ENCODE data around the gene TMEM190.

TMEM190 gene

DNA sequence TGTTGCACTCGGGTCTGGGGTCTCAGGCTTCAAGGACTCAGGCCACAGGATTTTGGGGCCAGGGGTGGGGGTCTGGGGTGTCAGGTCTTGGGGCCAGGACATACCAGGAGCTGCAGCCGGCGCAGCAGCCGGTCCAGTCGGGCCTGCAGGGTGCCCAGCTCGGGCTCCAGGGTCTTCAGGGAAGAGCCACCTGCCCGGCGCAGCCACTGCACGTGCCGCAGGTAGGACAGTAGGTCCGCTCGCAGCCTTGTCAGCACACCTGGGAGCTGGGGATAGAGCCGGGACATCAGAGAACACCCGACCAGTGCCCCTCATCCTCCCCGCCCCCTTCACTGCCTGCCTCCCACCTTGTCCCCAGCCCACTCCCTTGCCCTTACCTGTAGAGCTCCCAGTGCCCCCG lies 8.5 kb upstream of the TMEM190 start:
- in situ Hi-C loops (cut with HindIII; ENCODE audit: low pct_ligation_motif_present, low pct_unique_long_range_greater_than_20kb, low sequenced_read_pairs): no loop called here
- DNase-seq: no peak

DNA sequence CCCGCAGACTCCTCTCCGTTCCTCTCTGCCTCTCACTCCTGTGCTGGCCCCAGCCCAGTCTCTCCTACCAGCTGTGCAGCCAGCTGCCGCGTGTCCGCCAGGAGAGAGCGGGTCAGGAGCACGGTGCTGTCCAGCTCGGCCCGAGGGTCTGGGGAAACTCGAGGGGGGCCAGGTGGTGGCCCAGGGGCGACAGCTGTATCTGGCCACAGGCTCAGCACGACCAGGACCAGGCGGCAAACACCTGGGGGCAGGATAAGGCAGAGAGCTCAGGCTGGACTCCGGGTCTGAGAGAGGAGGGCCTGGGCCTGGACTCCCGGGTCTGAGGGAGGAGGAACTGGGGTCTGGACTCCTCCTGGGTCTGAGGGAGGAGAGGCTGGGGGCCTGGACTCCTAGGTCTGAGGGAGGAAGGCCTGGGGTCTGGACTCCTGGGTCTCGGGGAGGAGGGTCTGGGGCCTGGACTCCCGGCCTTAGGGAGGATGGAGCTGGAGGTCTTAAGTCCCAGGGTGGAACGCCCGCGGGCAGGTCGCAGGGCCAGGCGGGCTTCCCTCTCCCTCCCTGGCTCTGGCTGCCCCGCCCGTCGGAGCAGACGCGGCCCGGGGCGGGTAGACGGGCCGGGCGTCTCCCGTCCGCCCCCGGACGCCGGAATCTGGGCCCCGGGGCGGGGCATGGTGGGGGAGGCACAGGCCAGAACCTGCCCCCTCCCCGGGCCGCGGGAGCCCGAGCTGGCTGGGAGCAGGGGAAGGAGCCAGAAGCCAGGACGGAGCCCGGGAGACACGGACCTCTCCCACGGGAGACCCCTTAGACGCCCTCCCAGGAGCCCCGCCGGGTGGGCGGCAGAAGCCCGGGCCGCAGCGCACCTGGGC lies 7.7 kb upstream of the TMEM190 start:
- DNase-seq: no peak
- in situ Hi-C loops (cut with HindIII; ENCODE audit: low pct_ligation_motif_present, low pct_unique_long_range_greater_than_20kb, low sequenced_read_pairs): no loop called here

DNA sequence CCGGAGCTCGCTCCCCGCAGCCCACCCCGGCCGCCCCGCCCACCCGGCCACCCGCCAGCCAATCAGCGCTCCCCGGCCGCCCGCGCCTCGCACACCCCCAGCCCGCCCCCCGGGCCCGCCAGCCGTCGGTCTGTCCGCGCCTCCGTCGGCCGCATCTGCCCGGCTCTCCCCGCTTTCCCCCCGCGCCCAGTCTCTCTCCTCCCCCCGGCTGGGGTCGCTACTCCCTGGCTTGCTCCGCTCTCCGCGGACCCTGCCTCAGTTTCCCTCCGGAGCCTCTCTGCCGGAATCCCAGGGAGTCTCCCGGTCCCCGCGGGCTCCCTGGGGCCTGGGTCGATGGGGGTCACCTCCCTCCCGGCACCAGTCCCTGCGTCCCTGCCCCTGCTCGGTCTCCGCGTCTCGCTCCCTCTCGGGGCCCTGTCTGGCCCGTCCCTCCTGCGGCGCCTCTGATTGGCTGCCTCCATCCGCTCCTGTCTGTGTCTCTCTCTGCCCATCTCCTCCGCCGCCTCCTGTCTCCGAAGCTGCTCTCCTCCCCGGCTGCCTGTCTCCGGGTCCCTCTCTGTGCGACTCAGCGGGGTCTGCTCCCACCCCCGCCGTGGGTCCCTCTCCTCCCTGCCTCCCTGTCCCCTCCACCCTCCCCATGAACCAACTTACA lies 6.8 kb upstream of the TMEM190 start:
- DNase-seq: peak; percentile 64
- in situ Hi-C loops (cut with HindIII; ENCODE audit: low pct_ligation_motif_present, low pct_unique_long_range_greater_than_20kb, low sequenced_read_pairs): no loop called here

DNA sequence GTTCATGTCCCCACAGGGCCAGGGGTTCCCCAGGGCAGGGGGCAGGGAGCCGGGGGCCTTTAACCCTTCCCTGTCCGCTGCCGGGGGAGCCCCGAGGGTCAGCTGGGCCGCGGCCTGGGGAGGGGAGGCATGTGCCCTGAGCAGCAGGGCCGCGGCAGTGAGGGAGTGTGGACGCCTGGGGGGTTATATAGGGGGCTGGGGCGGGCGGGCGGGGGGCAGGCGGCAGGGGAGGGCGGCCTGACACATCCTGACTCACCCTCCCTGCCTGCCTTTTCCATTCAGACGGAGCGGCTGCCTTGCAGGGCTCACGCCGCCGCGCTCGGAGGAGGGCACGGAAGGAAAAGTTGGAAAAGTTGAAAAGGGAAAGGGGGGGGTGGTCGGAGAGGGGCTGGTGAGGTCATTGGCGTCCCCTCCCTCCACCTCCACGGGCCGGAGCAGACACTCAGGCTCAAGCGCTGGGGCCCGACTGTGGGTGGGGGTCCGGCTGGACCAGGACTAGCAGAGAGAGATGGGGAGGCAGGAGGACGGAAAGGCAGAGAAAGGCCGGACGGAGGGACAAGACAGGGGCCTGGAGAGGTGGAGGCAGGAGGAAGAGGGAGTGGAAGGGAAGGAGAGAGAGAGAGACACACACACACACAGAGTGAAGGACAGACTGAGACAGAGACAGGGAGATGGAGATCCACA lies 6.2 kb upstream of the TMEM190 start, which contains the start of gene IL11:
TSS of gene IL11 (minus strand) at position 159 of the 684 bp plus-strand sequence. CDS start at position 6, 153 bp downstream.
- DNase-seq: peak; percentile 33

GRCh38 chr19:55372316-55373081 lies 4.1 kb upstream of the TMEM190 start:
- no peak for DNase-seq
- in situ Hi-C loops (cut with HindIII; ENCODE audit: low pct_ligation_motif_present, low pct_unique_long_range_greater_than_20kb, low sequenced_read_pairs): no loop called here

More for the DNA sequence above, 6.2 kb upstream of the TMEM190 start, which contains the start of gene IL11:
- in situ Hi-C loops (cut with HindIII; ENCODE audit: low pct_ligation_motif_present, low pct_unique_long_range_greater_than_20kb, low sequenced_read_pairs): no loop called here

DNA sequence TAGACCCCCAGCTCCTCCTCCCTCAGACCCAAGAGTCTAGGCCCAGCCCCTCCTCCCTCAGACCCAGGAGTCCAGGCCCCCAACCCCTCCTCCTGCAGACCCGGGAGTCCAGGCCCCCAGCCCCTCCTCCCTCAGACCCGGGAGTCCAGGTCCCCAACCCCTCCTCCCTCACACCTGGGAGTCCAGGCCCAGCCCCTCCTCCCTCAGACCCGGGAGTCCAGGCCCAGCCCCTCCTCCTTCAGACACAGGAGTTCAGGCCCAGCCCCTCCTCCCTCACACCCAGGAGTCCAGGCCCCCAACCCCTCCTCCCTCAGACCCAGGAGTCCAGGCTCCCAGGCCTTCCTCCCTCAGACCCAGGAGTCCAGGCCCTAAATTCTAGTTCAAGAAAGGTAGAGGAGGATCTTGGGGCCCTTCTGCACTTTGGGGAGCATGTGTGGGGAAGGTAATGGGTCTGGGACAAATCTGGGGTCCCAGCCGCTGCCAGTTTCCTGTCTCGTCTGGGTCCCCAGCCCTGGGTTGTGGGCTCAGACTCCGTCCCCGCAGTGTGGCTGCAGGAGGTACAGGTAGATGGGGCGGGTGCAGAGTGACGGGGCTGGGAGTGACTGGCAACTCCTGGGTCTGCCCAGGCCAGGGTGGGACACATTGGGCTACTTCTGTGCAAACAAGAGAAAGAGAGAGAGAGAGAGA lies 3.2 kb upstream of the TMEM190 start:
- in situ Hi-C loops (cut with HindIII; ENCODE audit: low pct_ligation_motif_present, low pct_unique_long_range_greater_than_20kb, low sequenced_read_pairs): no loop called here
- no peak for DNase-seq

DNA sequence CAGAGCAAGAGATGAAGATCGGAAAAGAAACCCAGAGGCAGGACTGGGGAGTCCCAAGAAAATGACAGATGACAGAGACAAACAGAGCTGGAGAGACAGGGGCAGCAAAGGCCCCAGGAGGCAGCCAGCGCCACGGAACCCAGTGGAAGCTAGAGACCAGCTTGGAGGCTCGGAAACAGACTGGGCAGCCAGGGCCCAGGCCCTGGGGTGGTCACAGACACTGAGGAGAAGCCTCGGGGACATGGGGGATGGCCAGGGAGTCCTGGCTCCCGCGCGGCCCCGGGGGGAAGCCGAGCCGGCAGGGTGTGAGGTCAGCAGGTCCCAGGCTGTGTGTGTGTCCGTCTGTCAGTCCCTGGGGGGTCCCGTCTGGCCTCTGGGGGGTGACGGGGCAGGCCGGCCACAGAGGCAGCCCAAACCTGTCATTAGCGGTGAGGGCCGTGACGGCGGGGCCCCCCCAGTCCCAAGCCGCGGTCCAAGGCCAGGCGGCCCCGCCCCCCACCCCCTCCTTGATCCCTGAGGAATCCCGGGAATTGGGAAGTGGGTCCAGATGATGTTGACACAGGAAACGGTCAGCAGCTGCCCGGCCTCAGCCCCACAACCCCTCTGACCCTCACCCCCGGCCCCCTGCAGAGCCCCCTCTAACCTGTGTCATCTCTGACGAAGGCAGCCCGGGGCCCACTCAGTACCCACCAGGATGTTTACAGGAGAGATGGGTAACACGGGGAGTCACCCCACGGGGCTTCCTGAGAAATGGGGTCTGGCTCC lies 2.5 kb upstream of the TMEM190 start:
- DNase-seq: peak; percentile 11
- in situ Hi-C loops (cut with HindIII; ENCODE audit: low pct_ligation_motif_present, low pct_unique_long_range_greater_than_20kb, low sequenced_read_pairs): no loop called here

GRCh38 chr19:55377356-55378131 lies 918 bp downstream of the TMEM190 start:
- no peak for DNase-seq
- in situ Hi-C loops (cut with HindIII; ENCODE audit: low pct_ligation_motif_present, low pct_unique_long_range_greater_than_20kb, low sequenced_read_pairs): no loop called here

- DNase-seq: no peak
- in situ Hi-C loops (cut with HindIII; ENCODE audit: low pct_ligation_motif_present, low pct_unique_long_range_greater_than_20kb, low sequenced_read_pairs): no loop called here
Observed at GRCh38 chr19:55379174-55379573, 2.5 kb downstream of the TMEM190 start.

DNA sequence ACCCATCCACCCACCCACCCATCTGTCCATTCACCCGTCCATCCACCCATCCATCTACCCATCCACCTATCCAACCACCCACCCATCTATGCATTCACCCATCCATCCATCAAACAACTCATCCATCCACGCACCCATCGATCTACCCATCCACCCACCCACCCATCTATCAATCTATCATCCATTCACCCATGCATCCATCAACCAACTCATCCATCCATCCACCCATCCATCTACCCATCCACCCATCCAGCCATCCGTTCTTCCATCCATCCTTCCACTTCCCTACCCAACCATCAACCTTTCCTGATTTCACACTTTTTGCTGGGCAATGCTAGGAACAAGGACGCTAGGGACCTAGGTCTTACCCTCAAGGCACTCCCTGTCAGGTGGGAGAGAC lies 5.4 kb downstream of the TMEM190 start:
- DNase-seq: no peak
- in situ Hi-C loops (cut with HindIII; ENCODE audit: low pct_ligation_motif_present, low pct_unique_long_range_greater_than_20kb, low sequenced_read_pairs): no loop called here

- in situ Hi-C loops (cut with HindIII; ENCODE audit: low pct_ligation_motif_present, low pct_unique_long_range_greater_than_20kb, low sequenced_read_pairs): no loop called here
- no peak for DNase-seq
Observed at GRCh38 chr19:55382522-55383054, 6.0 kb downstream of the TMEM190 start.

- peak; percentile 70 for DNase-seq
- in situ Hi-C loops (cut with HindIII; ENCODE audit: low pct_ligation_motif_present, low pct_unique_long_range_greater_than_20kb, low sequenced_read_pairs): no loop called here
Observed at GRCh38 chr19:55383279-55384130, 6.9 kb downstream of the TMEM190 start.

DNA sequence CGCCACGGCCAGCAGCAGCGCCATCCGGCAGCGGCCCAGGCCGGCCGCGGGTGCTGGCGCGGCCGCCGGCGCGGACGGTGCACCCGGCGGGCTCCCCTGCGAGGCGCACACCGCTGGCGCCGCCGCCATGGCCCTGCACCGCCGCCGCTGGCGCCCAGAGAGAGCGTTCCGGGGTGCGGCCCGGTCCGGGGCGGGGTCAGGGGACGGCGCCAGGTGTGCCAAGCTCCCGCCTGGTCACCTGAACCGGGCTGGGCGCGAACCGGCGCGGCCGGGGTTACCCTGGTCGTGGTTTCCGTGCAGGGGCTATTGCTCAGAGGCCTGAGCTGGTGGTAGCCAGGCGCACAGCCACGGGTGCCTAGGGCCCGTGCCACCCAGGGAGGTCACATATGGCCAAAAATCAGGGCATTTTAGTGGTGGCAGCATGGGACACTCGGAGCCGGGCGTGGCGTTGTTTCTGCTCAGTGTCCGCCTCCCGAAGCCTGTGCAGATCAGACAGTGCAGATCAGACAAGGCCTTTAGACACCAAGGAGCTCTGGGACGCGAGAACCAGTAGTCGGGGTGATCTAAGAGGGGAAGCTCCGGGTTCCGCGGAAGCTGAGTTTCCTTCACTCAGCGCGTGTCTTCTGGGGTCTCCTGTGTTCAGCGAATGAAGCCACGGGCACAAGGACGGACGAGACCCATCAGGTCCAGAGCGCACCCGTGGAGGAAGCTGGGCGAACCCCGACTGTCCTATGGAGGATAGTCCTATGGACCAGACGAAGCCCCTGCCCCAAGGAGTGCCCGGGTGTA lies 7.7 kb downstream of the TMEM190 start, which contains the start of gene TMEM238:
TSS of gene TMEM238 (minus strand) at position 162 of the 789 bp plus-strand sequence. CDS start at position 129, 33 bp downstream.
- in situ Hi-C loops (cut with HindIII; ENCODE audit: low pct_ligation_motif_present, low pct_unique_long_range_greater_than_20kb, low sequenced_read_pairs): no loop called here
- no peak for DNase-seq

DNA sequence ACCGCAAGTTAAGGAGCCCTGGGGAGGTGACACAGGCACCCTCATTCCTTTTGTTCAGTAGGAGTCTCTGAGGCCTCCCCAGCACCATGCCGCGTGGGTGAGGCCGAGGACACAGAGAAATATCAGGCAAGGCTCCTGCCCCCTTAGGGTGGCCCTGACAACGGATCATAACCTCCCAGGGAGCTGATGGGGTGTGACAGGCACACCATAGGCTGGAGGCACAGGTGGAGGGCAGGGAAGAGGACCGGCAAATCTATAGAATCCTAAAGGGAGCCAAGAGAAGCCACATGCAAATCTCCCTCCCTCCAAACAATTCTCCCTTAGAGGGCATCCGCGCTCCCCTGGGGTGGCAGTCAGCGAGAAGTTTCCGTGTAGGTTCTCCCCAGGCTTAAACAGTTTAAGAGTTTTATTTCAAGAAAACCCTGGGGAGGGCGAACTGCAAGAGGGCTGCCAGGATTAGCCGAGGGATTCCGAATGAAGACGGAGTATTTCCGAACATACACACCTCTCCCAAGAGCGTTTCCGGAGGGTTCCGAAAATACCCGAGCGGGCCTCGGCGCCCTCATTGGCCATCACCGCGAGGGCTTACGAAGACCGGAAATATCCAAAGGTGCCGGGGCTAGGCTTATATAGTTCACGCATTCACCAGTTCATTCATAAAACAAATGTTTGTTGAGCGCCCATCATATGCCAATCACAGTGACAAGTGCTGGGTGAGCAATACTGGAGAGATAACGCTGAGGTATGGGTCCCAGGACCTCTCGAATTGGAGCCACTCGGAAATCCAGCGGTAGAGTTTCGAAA lies 8.5 kb downstream of the TMEM190 start:
- in situ Hi-C loops (cut with HindIII; ENCODE audit: low pct_ligation_motif_present, low pct_unique_long_range_greater_than_20kb, low sequenced_read_pairs): no loop called here
- DNase-seq: peak; percentile 94
